ENCODE data around the gene GABARAP.

The GABARAP gene

GRCh38 chr17:7204828-7205461, 37.3 kb downstream of the GABARAP start:
- DNase-seq = peak; percentile 43

- DNase-seq = no peak
Observed at GRCh38 chr17:7204336-7204735, 37.9 kb downstream of the GABARAP start.

DNA sequence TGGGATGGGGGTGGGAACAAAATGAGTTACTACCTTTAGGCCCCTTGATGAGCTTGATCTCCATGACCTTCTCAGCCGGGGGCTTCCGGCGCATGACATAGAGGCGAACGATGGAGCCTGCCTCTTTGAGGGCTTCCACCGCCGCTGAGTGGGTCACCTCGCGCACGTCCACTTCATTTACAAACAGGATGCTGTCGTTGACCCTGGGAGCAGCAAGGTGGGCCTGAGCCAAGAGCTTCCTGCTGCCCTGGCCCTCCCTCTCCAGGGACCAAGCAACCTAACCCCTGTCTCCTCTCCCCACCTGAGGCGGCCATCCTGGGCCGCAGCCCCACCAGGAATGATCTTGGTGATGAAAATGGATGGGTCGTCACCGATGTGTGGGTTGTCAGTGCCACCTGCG, 38.9 kb downstream of the GABARAP start:
- no peak for DNase-seq

DNA sequence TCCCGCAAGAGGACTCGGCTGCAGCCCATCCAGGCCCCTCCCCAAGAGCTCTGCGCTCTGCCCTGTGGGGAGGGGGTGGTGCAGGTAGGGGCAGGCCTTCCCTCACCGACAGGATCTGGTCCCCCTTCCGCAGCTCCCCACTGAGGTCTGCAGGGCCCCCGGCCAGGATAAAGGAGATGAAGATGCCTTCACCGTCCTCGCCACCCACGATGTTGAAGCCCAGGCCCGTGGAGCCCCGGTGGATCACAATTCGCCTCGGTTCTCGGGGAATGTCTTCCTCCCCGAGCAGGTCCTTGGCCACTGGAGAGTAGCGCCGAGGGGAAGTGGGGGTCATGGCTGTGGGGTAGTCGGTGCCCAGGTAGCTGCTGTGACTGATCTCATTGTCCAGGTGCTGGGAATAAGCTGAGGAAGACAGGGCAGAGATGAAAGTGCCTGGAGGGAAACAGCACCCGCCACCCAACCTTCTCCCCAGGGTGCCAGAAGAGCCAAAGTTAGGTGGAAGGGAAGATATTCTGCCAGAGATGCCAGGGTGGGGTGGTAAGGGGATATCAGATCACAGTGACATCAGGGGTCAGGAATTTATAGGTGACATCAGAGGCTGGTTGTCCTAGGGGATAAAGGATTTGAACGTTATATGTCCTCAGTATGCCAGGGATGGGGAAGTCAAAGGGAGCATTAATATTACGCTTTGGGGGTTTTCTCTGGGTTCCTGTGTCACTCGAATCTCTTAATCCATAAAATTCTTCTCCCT, 45.4 kb downstream of the GABARAP start:
- DNase-seq = no peak

- DNase-seq = no peak
Observed at GRCh38 chr17:7195971-7196370, 46.3 kb downstream of the GABARAP start.

DNA sequence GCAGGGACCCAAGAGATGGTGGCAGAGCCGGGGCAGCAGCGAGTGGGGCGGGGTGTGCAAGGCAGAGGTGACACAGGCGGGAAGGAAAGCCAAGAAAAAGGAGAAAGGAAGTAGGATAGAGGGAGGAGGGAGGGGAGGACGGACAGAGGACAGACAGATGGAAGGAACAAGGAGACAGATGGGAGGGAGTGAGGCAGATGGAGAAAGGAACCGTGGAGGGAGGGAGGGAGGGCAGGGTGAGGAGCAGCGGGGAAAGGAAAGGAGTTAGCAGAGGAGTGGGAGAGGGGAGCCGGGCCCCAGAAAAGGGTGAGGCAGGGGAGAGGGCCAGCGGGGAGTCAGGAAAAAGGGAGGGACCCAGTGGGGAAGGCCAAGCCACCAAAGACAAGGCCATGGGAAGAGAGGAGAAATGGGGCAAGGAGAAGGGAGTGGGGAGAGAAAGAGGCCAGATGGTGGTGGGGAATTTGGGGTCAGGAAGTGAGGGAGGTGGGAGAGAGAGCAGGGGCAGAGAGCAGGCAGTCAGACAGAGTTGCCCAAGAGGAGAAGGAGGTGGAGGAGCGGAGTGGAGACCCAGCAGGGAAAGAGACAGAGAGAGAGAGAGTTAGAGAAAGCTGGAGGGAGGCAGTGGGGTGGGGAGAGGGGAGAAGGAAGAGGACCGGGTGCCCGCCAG, 49.8 kb downstream of the GABARAP start:
- DNase-seq = no peak

GRCh38 chr17:7191571-7192270, 50.5 kb downstream of the GABARAP start:
- no peak for DNase-seq

DNA sequence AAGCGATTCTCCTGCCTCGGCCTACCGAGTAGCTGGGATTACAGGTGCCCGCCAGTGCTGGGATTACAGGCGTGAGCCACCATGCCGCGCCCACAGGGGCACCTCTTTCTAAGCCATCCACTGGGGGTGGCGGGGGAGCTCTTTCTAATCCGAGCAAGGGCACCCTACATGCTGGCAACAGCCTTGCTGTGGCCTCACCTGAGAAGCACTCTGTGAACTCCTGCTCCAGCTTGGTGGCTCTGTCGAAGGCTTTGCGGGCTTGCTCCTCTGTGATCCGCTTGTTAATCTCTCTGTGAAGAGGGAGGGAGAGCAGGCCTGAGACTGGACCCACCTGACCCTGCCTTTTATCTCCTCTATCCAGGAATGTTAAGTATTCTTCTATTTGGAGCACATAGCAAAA, 51.2 kb downstream of the GABARAP start:
- no peak for DNase-seq

DNA sequence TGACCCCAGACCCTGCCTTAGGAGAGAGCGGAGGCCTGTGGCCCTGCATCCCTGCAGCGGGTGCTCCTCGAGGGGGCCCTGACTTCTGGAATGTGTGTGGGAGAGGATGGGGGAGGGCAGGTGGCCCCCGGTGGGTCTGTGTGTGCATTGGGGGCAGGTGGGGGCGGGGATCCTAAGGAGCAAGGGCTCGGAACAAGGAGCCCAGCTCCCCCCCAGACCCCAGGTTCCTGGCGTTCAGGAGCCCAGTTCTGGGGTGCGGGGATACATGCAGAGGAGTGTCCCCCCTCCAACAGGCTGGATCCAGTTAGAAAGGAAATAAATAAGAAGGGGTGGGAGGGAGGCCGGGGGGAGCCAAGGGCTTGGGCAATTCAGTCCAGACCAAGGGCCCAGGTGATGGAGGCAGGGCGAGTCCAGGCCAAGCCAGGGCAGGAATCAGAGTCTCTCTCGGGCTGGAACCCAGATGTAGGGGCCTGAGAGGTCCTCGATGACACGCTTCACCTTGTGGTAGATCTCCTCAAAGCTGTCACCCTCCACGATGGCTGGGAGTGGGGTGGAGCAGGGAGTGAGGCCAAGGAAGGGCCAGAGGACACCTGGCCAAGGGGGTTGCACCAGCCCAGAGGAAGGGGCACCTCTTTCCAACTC, 51.9 kb downstream of the GABARAP start:
- no peak for DNase-seq

Measured in HCEC 1CT (cell line).